ENCODE measurements around the gene CPLX3. TPM values are rescaled to one million over a fixed set of nuclear protein-coding genes. Genes with fewer than 3 reads are reported as not detected.
A peak's percentile ranks its signal among the peaks of the same experiment; 100 is the strongest.

The CPLX3 gene
- total RNA-seq, 1 experiment from 2014 or later = not detected

DNA sequence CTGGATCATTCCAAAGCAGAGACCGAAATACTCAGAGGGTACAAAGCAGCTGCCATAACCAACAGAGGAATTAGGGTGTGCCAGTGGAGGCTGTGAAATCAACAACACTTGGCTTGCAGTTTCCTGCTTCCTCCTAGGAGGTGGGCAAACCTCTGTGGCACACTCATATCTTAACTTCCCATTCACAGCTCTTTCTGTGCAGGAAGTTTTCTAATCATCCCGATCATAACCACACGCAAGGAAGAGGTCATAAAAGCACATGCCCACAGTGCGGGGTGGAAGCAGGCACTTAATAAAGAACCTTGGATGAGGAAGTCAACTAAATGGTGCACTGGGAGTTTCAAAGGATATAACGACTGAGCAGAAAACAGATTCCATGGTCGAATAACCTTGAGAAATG lies 41.6 kb downstream of the CPLX3 start:
- Histone ChIP-seq H2BK5ac (ENCODE audit: insufficient read length, low read length) (no peak overlapping the region), H4K91ac (ENCODE audit: insufficient read length, low read depth, low read length) (no peak overlapping the region), H4K20me1 (ENCODE audit: control insufficient read depth, insufficient read depth, insufficient read length) (peaks cover 3% of the 10 kb centered on the region), H3K4me2 (ENCODE audit: insufficient read depth, insufficient read length, low read length) (no peak overlapping the region), H2BK15ac (ENCODE audit: low read depth, low read length) (no peak overlapping the region), H3K4me1 (ENCODE audit: insufficient read depth, low read length) (no peaks in the 10 kb centered on the region), H3K14ac (ENCODE audit: insufficient read depth, low read length) (no peak overlapping the region), H3K27me3 (ENCODE audit: insufficient read depth, low read length) (no peaks in the 10 kb centered on the region), H3K4ac (ENCODE audit: low read depth, low read length) (no peak overlapping the region), H3T11ph (ENCODE audit: low read length) (no peak overlapping the region), H2BK12ac (ENCODE audit: insufficient read length, low read depth, low read length) (no peak overlapping the region), H2AK5ac (ENCODE audit: insufficient read length, low read length) (no peak overlapping the region), H3K27ac (ENCODE audit: insufficient read length, low read depth, low read length) (no peak overlapping the region), H4K8ac (replicated peaks; ENCODE audit: insufficient read length, low read depth, low read length) (no peak overlapping the region), H3K79me2 (ENCODE audit: insufficient read depth, low read length) (peaks cover 16% of the 10 kb centered on the region; the same call in 1 of the 2 replicates), H3K79me1 (ENCODE audit: insufficient read depth, low read depth, low read length, poor library complexity, severe bottlenecking) (peaks cover 2% of the 10 kb centered on the region), H3K9ac (ENCODE audit: extremely low read depth, insufficient read length, low read length) (no peak overlapping the region), H4K5ac (ENCODE audit: insufficient read length, low read depth, low read length) (no peak overlapping the region), H3K9me3 (ENCODE audit: control insufficient read depth, low read depth, low read length) (no peaks in the 10 kb centered on the region), H3K18ac (ENCODE audit: insufficient read length, low read depth, low read length) (no peak overlapping the region), H3K23ac (ENCODE audit: insufficient read length, low read depth, low read length) (no peak overlapping the region), H2BK20ac (ENCODE audit: low read depth, low read length, poor library complexity, severe bottlenecking) (no peak overlapping the region), H3K23me2 (ENCODE audit: insufficient read length, low read depth, low read length, poor library complexity, severe bottlenecking) (peaks cover 6% of the 10 kb centered on the region), H2AFZ (ENCODE audit: low read length) (no peak overlapping the region), H2BK120ac (ENCODE audit: low read depth, low read length, poor library complexity, severe bottlenecking) (no peak overlapping the region), H3K56ac (ENCODE audit: insufficient read length, low read depth, low read length) (no peak overlapping the region)
- TF ChIP-seq, protein P1, sequence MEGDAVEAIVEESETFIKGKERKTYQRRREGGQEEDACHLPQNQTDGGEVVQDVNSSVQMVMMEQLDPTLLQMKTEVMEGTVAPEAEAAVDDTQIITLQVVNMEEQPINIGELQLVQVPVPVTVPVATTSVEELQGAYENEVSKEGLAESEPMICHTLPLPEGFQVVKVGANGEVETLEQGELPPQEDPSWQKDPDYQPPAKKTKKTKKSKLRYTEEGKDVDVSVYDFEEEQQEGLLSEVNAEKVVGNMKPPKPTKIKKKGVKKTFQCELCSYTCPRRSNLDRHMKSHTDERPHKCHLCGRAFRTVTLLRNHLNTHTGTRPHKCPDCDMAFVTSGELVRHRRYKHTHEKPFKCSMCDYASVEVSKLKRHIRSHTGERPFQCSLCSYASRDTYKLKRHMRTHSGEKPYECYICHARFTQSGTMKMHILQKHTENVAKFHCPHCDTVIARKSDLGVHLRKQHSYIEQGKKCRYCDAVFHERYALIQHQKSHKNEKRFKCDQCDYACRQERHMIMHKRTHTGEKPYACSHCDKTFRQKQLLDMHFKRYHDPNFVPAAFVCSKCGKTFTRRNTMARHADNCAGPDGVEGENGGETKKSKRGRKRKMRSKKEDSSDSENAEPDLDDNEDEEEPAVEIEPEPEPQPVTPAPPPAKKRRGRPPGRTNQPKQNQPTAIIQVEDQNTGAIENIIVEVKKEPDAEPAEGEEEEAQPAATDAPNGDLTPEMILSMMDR (conservative IDR thresholded peaks at IDR 0.05) = no peak
- DNase-seq = no peak
- H3K27me3 Mint-ChIP-seq (ENCODE audit: low read depth) = no peaks in the 10 kb centered on the region
- peaks cover 8 to 31% (median 17%) of the 10 kb centered on the region in 3 experiments for H3K36me3 Mint-ChIP-seq (ENCODE audit: insufficient read depth in 1 of 3, low read depth in 3 of 3)
- no peak overlapping the region for H3K4me3 Mint-ChIP-seq
- WGBS (ENCODE audit: extremely low coverage, insufficient read length, low lambda C conversion rate) = no CpG with 5 or more reads among the region's 6 CpGs
- H3K9me3 Mint-ChIP-seq = peaks cover 4% of the 10 kb centered on the region in 2 experiments; a peak in 3 of 5 replicates
- peaks cover 14 to 18% of the 10 kb centered on the region in 2 experiments for H3K4me1 Mint-ChIP-seq
- 0 out of 7 replicates have a peak overlapping the region, but pooled peaks of 1 of the 3 experiments have one; percentile 7 for H3K27ac Mint-ChIP-seq

Measured in H9 (cell line).